ENCODE results near the gene BCL6B. TPM values are rescaled to one million over a fixed set of nuclear protein-coding genes. Genes with fewer than 3 reads are reported as not detected.

The BCL6B gene
- total and polyA plus RNA-seq, 10 of the 15 experiments (the other 5 are each of a cell fraction or from before 2014, with no cell fraction given) = 0.06 to 0.85 (median 0.11) TPM; not detected in 1

DNA sequence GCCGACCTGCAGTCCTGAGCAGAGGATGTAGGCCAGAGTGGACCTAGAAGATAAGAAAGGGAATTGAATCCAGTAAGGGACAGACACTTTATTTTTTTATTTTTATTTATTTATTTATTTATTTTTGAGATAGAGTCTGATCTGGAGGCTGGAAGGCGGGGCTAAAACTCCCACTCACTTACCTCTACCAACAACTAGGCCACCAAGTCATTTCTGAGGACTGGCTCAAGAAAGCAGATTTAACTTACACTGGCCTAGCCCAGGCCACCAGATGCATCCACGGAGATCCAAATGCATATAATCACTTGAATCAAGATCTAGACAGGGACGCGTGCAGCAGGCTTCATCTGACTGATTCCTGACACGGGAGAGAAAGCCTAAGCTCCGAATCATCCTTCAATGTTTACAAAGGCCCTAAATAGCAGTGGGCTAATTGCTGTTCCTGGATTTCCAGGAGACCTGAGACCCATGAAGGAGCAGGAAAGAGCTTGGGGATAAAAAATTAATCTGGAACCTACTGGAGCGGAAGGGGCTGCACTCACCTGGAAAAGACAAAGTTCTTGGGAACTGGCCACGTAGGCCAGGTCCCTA lies 28.1 kb upstream of the BCL6B start (continued):
- no peak for TF ChIP-seq USF1 (IDR thresholded peaks at IDR 0.05; ENCODE audit: borderline replicate concordance, extremely low read length, insufficient read depth, low read depth, low read length)
- no peak for TF ChIP-seq MEF2B (IDR thresholded peaks at IDR 0.05; ENCODE audit: partially characterized antibody, poor library complexity, severe bottlenecking)

- Histone ChIP-seq H3K27me3 (replicated peaks in 1 of 2; ENCODE audit: control insufficient read depth in 2 of 2, insufficient read depth in 2 of 2, low read length in 1 of 2) (no peaks in the 10 kb centered on the region), H3K4me3 (no peak within 1 kb of the TSS), H3K79me2 (ENCODE audit: control insufficient read depth, insufficient read depth, low read length) (no peaks in the 10 kb centered on the region), H3K4me1 (ENCODE audit: control insufficient read depth, insufficient read depth, low read length) (no peaks in the 10 kb centered on the region), H3K36me3 (ENCODE audit: control insufficient read depth in 2 of 2, insufficient read depth in 2 of 2, low read length in 1 of 2) (peaks cover 0 to 11% of the 10 kb centered on the region in 2 experiments; a peak in 2 of 4 replicates), H2AFZ (ENCODE audit: control insufficient read depth, low read depth, low read length) (no peak within 1 kb of the TSS), H3K9ac (ENCODE audit: control insufficient read depth, insufficient read depth, low read length) (no peak within 1 kb of the TSS), H4K20me1 (ENCODE audit: control insufficient read depth, insufficient read depth) (no peaks in the 10 kb centered on the region), H3K9me3 (replicated peaks; ENCODE audit: control insufficient read depth, insufficient read depth, low read length) (no peaks in the 10 kb centered on the region), H3K27ac (ENCODE audit: control insufficient read depth, insufficient read depth) (no peak within 1 kb of the TSS), H3K4me2 (ENCODE audit: control insufficient read depth, insufficient read depth) (no peak within 1 kb of the TSS)
- 91% methylated on average over 57 of the region's 64 CpGs for WGBS (ENCODE audit: insufficient coverage, insufficient replicate concordance, low lambda C conversion rate, missing lambda C conversion rate)
- BruUV-seq (replicated peaks) = no TSS peak
- SMC1A ChIA-PET (ENCODE audit: uncharacterized antibody, unreplicated experiment) = no interaction called here
- FAIRE-seq (no peak), ATAC-seq (no peak), DNase-seq (ENCODE audit: low read depth, low spot score) (no peak)
- RAD21 ChIA-PET (ENCODE audit: unreplicated experiment) = no interaction called here
- TF ChIP-seq CEBPB (IDR thresholded peaks at IDR 0.05; ENCODE audit: borderline replicate concordance in 1 of 2, low read depth in 2 of 2, low read length in 2 of 2) (no peak), RAD21 (IDR thresholded peaks at IDR 0.05; ENCODE audit: insufficient read depth, low read depth, low read length) (no peak), ZNF24 (IDR thresholded peaks at IDR 0.05) (no peak), MYC (IDR thresholded peaks at IDR 0.05; ENCODE audit: insufficient read depth, insufficient read length, insufficient replicate concordance, low read length, severe bottlenecking) (no peak), ZBTB4 (CRISPR knock-in tag; IDR thresholded peaks at IDR 0.05) (no peak), POU2F2 (IDR thresholded peaks at IDR 0.05; ENCODE audit: borderline replicate concordance, low read depth, low read length) (no peak)
- POLR2A ChIA-PET = no interaction called here
- CTCF ChIA-PET = interaction anchor here (0.7 to 2.3 kb wide), 3 partner anchors 9 to 152 kb away, joined by 3 to 9 read pairs (median 4); no protein-coding TSS in a partner anchor
- in situ Hi-C loops (cut with MboI) = no loop called here
- intact Hi-C loops (cut with micrococcal nuclease; ENCODE audit: unreplicated experiment) = no loop called here
Measured at GRCh38 chr17:6995500-6996255, 27.2 kb upstream of the BCL6B start, which contains the start of gene ALOX12. Gene ALOX12, plus strand, starts transcription at chr17:6996049. Its CDS starts 69 bp downstream, at chr17:6996118.

Measured in GM12878 (cell line).